HG03558 (cell line): ENCODE measurements around the gene CRELD2.

Experiments
- ATAC-seq: cut with Tn5 transposase; IDR thresholded peaks from one replicate; pipeline ENCODE4 v1.9.1; 2021; ENCODE audit warnings: moderate number of reproducible peaks; ENCODE audit not compliant: unreplicated experiment; ENCODE audit errors: extremely low read depth

Gene CRELD2

GRCh38 chr22:49917974-49918910, at the start of gene CRELD2, which contains the start of gene ALG12:
TSS of gene CRELD2 (plus strand) at chr22:49918634. CDS start at chr22:49918770, 136 bp downstream.
TSS of gene ALG12 (minus strand) at chr22:49918438. CDS start at chr22:49913765, 4,673 bp downstream.
- ATAC-seq, result peak; percentile 63

GRCh38 chr22:49869086-49869830, 49.2 kb upstream of the CRELD2 start:
- ATAC-seq, result no peak

- no peak for ATAC-seq
These were observed 48.4 kb upstream of the CRELD2 start for GRCh38 chr22:49869845-49870712.

- ATAC-seq, result no peak
These were observed 47.0 kb upstream of the CRELD2 start for GRCh38 chr22:49871482-49871881.

GRCh38 chr22:49872347-49872746, 46.1 kb upstream of the CRELD2 start:
- ATAC-seq, result no peak

GRCh38 chr22:49873228-49873940, 45.0 kb upstream of the CRELD2 start:
- no peak for ATAC-seq

- no peak for ATAC-seq
These were observed 40.8 kb upstream of the CRELD2 start for GRCh38 chr22:49877642-49878041.

GRCh38 chr22:49878206-49878605, 40.2 kb upstream of the CRELD2 start:
- ATAC-seq, result no peak

- no peak for ATAC-seq
These were observed 38.6 kb upstream of the CRELD2 start for GRCh38 chr22:49879871-49880270.

- ATAC-seq, result no peak
These were observed 38.2 kb upstream of the CRELD2 start for GRCh38 chr22:49880281-49880680.

GRCh38 chr22:49881856-49882255, 36.6 kb upstream of the CRELD2 start:
- no peak for ATAC-seq

- no peak for ATAC-seq
These were observed 35.7 kb upstream of the CRELD2 start for GRCh38 chr22:49882519-49883293.

- no peak for ATAC-seq
These were observed 35.2 kb upstream of the CRELD2 start for GRCh38 chr22:49883294-49883640.

GRCh38 chr22:49884075-49884474, 34.4 kb upstream of the CRELD2 start:
- ATAC-seq, result no peak

- ATAC-seq, result no peak
These were observed 33.8 kb upstream of the CRELD2 start for GRCh38 chr22:49884503-49885260.

- no peak for ATAC-seq
These were observed 33.2 kb upstream of the CRELD2 start for GRCh38 chr22:49885281-49885680.

GRCh38 chr22:49885881-49886280, 32.6 kb upstream of the CRELD2 start:
- ATAC-seq, result no peak

GRCh38 chr22:49886346-49887063, 31.9 kb upstream of the CRELD2 start:
- ATAC-seq, result no peak
